Measurements from ENCODE around the gene ARID5A. TPM values are rescaled to one million over a fixed set of nuclear protein-coding genes. Genes with fewer than 3 reads are reported as not detected.

Gene ARID5A
- total and polyA plus RNA-seq, 10 of the 15 experiments (the other 5 are each of a cell fraction or from before 2014, with no cell fraction given): 0.76 to 87.1 (median 37.6) TPM

DNA sequence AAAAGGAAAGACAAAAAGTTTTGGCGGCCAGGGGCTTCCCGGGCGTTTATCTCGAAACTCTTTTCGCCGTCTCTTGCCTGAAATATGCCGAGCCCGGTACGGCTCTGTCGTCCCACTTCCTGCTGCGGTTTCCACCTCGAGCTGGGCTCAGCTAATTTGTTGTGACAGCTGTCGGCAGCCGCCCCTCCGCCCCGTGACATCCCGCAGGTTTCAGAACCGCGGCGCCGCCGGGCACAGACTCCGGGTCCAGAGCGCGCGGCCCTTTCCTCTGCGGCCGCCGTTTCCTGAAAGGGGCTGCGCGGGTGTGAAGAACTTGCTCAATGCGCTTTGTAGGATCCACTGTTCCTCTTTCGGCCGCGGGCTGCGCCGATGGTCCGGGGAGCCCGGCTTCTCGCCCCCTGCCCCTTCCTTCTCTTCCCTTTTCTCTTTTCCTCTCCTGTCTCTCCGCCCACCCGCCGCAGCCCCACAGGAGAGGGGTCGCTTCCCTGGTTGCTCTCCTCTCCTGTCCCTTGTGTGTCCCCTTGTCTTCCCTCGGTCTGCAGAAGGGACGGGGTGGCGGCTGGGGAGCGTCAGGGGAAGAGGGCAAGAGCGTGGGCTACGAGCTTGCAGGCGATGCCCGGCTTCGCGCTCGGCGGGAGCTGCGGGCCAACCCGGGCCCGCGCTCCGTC is 648 bp downstream of the ARID5A start (continued):
- TF ChIP-seq, protein P1, sequence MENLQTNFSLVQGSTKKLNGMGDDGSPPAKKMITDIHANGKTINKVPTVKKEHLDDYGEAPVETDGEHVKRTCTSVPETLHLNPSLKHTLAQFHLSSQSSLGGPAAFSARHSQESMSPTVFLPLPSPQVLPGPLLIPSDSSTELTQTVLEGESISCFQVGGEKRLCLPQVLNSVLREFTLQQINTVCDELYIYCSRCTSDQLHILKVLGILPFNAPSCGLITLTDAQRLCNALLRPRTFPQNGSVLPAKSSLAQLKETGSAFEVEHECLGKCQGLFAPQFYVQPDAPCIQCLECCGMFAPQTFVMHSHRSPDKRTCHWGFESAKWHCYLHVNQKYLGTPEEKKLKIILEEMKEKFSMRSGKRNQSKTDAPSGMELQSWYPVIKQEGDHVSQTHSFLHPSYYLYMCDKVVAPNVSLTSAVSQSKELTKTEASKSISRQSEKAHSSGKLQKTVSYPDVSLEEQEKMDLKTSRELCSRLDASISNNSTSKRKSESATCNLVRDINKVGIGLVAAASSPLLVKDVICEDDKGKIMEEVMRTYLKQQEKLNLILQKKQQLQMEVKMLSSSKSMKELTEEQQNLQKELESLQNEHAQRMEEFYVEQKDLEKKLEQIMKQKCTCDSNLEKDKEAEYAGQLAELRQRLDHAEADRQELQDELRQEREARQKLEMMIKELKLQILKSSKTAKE (IDR thresholded peaks at IDR 0.05; ENCODE audit: low read depth, poor library complexity, severe bottlenecking): peak; percentile 84
- TF ChIP-seq POLR2A (IDR thresholded peaks at IDR 0.05; ENCODE audit: low read depth, low read length): peak; percentile 56
- TF ChIP-seq, protein P2, sequence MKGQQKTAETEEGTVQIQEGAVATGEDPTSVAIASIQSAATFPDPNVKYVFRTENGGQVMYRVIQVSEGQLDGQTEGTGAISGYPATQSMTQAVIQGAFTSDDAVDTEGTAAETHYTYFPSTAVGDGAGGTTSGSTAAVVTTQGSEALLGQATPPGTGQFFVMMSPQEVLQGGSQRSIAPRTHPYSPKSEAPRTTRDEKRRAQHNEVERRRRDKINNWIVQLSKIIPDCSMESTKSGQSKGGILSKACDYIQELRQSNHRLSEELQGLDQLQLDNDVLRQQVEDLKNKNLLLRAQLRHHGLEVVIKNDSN (IDR thresholded peaks at IDR 0.05; ENCODE audit: borderline replicate concordance, extremely low read length, insufficient read depth, low read depth, low read length): no peak
- TF ChIP-seq EGR1 (IDR thresholded peaks at IDR 0.05; ENCODE audit: borderline replicate concordance in 1 of 2, low read depth in 2 of 2, low read length in 2 of 2): peak in 1 of 2 experiments; percentile 62; a peak in 1 of 3 replicates
- TF ChIP-seq KDM1A (IDR thresholded peaks at IDR 0.05; ENCODE audit: borderline replicate concordance): no peak
- TF ChIP-seq LARP7 (IDR thresholded peaks at IDR 0.05): no peak
- TF ChIP-seq GABPA (IDR thresholded peaks at IDR 0.05; ENCODE audit: low read depth): 0 out of 2 replicates have a peak, but pooled peaks have one; percentile 40
- TF ChIP-seq, protein P3, sequence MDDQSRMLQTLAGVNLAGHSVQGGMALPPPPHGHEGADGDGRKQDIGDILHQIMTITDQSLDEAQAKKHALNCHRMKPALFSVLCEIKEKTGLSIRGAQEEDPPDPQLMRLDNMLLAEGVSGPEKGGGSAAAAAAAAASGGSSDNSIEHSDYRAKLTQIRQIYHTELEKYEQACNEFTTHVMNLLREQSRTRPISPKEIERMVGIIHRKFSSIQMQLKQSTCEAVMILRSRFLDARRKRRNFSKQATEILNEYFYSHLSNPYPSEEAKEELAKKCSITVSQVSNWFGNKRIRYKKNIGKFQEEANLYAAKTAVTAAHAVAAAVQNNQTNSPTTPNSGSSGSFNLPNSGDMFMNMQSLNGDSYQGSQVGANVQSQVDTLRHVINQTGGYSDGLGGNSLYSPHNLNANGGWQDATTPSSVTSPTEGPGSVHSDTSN (IDR thresholded peaks at IDR 0.05; ENCODE audit: insufficient replicate concordance, low read depth, low read length): peak; percentile 60
- TF ChIP-seq PML (IDR thresholded peaks at IDR 0.05; ENCODE audit: low read length): 0 out of 2 replicates have a peak, but pooled peaks have one; percentile 55
- TF ChIP-seq, protein P4, sequence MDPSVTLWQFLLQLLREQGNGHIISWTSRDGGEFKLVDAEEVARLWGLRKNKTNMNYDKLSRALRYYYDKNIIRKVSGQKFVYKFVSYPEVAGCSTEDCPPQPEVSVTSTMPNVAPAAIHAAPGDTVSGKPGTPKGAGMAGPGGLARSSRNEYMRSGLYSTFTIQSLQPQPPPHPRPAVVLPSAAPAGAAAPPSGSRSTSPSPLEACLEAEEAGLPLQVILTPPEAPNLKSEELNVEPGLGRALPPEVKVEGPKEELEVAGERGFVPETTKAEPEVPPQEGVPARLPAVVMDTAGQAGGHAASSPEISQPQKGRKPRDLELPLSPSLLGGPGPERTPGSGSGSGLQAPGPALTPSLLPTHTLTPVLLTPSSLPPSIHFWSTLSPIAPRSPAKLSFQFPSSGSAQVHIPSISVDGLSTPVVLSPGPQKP (IDR thresholded peaks at IDR 0.05; ENCODE audit: low read depth, low read length): 0 out of 2 replicates have a peak, but pooled peaks have one; percentile 20

All from GM12878 (cell line).